Lung microvascular endothelial cell (primary cell): ENCODE data around the gene GLCCI1. TPM values are rescaled to one million over a fixed set of nuclear protein-coding genes. Genes with fewer than 3 reads are reported as not detected.
"Not testable (repeated sequence)": the region's sequence is repeated elsewhere in the genome, so short reads cannot be mapped to it uniquely, and the experiment has no call there.

Experiments used
- DNase-seq, 2 donors: peaks; one replicate each; pipeline versions ENCODE4 v3.0.0 to v3.0.0-alpha.2; 2010; ENCODE audit warnings: low read depth in 2 of 2
- total RNA-seq: library from RNA; depleted of rRNA; stranded (reverse); fragments of >200 nt; gene quantifications from 2 replicates; pipeline ENCODE4 v1.2.1, GENCODE V29; 2014

GLCCI1 gene
- total RNA-seq, 1 donor from 2014 or later, result 1.4 TPM

- no peak for DNase-seq
These were observed 21.2 kb downstream of the GLCCI1 start for GRCh38 chr7:7989616-7990440.

- no peak for DNase-seq
These were observed 21.8 kb downstream of the GLCCI1 start for GRCh38 chr7:7990441-7990761.

GRCh38 chr7:7992506-7992905 is 23.9 kb downstream of the GLCCI1 start:
- DNase-seq, result peak in 1 of 2 donors; percentile 17

- not testable (repeated sequence) for DNase-seq
These were observed 26.8 kb downstream of the GLCCI1 start for GRCh38 chr7:7995348-7995747.

- DNase-seq, result no peak
These were observed 28.0 kb downstream of the GLCCI1 start for GRCh38 chr7:7996568-7996967.

- DNase-seq, result no peak
These were observed 31.8 kb downstream of the GLCCI1 start for GRCh38 chr7:8000315-8000941.

GRCh38 chr7:8003077-8003476 is 34.5 kb downstream of the GLCCI1 start:
- DNase-seq, result peak in 1 of 2 donors; percentile 4

- no peak for DNase-seq
These were observed 36.7 kb downstream of the GLCCI1 start for GRCh38 chr7:8005279-8005678.

- no peak for DNase-seq
These were observed 45.8 kb downstream of the GLCCI1 start for GRCh38 chr7:8014399-8014798.

GRCh38 chr7:8015100-8015745 is 46.6 kb downstream of the GLCCI1 start:
- peak in 1 of 2 donors; percentile 34 for DNase-seq

- no peak for DNase-seq
These were observed 47.1 kb downstream of the GLCCI1 start for GRCh38 chr7:8015746-8016120.

- DNase-seq, result no peak
These were observed 48.8 kb downstream of the GLCCI1 start for GRCh38 chr7:8017423-8017822.

GRCh38 chr7:8018961-8019360 is 50.4 kb downstream of the GLCCI1 start:
- no peak for DNase-seq

GRCh38 chr7:8022628-8023027 is 54.0 kb downstream of the GLCCI1 start:
- DNase-seq, result no peak

- no peak for DNase-seq
These were observed 66.6 kb downstream of the GLCCI1 start for GRCh38 chr7:8035192-8035591.

- DNase-seq, result peak; percentile 48 to 65
These were observed 67.3 kb downstream of the GLCCI1 start for GRCh38 chr7:8035647-8036518.

- no peak for DNase-seq
These were observed 68.6 kb downstream of the GLCCI1 start for GRCh38 chr7:8037151-8037550.

GRCh38 chr7:8040768-8041369 is 72.3 kb downstream of the GLCCI1 start:
- DNase-seq, result no peak

GRCh38 chr7:8042796-8043535 is 74.4 kb downstream of the GLCCI1 start:
- no peak for DNase-seq

- no peak for DNase-seq
These were observed 76.3 kb downstream of the GLCCI1 start for GRCh38 chr7:8044761-8045430.
